Fibroblast of pulmonary artery (primary cell): ENCODE data around the gene FBRS.
"Not testable (repeated sequence)": the region's sequence is repeated elsewhere in the genome, so short reads cannot be mapped to it uniquely, and the experiment has no call there.

ENCODE experiments used
- DNase-seq: peaks from one replicate; pipeline ENCODE4 v3.0.0-alpha.2; 2010; ENCODE audit warnings: low read depth
- H3K4me3 ChIP-seq: replicated peaks from 2 replicates; pipeline ENCODE4 v1.5.1; 2011; ENCODE audit warnings: low read depth, mild to moderate bottlenecking, control low read depth, low read length, moderate library complexity
- TF ChIP-seq, protein P1 (sequence below): IDR thresholded peaks from 2 replicates; pipeline ENCODE4 v1.5.1; 2011; ENCODE audit warnings: mild to moderate bottlenecking, control low read depth, low read length, inconsistent platforms; ENCODE audit errors: missing control alignments

Gene FBRS

DNA sequence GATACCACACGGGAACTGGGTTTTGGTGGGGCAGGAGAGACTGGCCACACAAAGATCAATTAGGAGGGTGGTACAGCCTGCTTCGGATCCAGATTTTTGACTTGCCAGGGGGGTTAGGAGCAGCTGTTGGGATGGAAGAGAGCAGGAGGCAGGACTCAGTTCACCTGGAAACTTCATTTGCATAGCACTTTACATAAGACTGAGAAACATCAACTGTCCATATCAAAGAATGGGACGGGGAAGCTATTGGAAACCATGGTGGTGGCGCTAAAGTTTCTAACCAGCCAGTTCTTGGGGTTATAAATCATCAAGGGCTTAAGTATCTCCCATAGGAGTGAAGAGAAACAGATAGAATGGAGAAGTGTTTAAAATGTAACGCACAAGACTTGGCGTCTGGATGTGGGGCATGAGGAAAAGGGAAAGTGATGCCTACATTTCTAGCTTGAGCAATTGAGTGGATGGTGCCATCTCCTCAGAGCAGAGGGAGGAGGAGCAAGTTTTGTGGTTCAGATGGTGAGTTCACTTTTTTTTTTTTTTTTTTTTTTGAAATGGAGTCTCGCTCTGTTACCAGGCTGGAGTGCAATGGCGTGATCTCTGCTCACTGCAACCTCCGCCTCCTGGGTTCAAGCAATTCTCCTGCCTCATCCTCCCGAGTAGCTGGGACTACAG is 34.3 kb downstream of the FBRS start:
- TF ChIP-seq, protein P1, sequence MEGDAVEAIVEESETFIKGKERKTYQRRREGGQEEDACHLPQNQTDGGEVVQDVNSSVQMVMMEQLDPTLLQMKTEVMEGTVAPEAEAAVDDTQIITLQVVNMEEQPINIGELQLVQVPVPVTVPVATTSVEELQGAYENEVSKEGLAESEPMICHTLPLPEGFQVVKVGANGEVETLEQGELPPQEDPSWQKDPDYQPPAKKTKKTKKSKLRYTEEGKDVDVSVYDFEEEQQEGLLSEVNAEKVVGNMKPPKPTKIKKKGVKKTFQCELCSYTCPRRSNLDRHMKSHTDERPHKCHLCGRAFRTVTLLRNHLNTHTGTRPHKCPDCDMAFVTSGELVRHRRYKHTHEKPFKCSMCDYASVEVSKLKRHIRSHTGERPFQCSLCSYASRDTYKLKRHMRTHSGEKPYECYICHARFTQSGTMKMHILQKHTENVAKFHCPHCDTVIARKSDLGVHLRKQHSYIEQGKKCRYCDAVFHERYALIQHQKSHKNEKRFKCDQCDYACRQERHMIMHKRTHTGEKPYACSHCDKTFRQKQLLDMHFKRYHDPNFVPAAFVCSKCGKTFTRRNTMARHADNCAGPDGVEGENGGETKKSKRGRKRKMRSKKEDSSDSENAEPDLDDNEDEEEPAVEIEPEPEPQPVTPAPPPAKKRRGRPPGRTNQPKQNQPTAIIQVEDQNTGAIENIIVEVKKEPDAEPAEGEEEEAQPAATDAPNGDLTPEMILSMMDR = no peak
- H3K4me3 ChIP-seq = no peak overlapping the region
- no peak for DNase-seq

DNA sequence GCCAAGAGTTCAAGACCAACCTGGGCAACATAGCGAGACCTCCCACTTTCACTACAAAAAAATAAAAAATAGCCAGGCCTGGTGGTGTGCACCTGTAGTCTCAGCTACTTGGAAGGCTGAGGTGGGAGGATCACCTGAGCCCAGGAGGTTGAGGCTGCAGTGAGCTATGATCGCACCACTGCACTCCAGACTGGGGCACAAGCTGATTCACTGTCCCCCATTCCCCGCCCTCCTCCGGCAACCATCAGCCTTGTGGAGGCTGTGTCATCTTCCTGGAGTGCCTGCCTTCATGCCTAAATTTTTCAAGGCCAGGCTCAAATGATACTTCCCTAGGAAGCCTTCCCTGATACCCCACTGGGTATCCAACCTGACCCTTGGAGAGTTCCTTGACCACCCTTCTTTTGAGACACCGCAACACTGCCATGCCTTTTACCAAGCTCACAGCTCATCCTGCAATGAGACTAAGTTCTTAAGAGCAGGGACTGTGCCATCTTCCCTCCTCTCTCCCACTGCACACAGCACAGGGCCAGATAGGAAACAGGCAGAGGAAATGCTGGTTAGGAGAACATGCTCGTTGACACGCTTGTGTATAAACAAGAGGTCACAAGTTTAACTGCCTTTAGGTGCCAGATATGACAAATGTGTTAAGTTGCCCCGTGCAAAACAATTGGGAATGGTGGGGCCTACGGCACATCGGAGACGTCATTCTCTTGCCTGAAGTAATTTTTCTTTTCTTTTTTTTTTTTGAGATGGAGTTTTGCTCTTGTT is 36.9 kb downstream of the FBRS start:
- TF ChIP-seq, protein P1 = no peak
- no peak for DNase-seq
- no peak overlapping the region for H3K4me3 ChIP-seq

- DNase-seq, H3K4me3 ChIP-seq: not testable (repeated sequence)
Measured at GRCh38 chr16:30696646-30697045, 38.4 kb downstream of the FBRS start.

GRCh38 chr16:30697264-30698138 is 39.3 kb downstream of the FBRS start:
- no peak for DNase-seq
- TF ChIP-seq, protein P1 = no peak
- H3K4me3 ChIP-seq = peak overlapping the region; percentile 95

DNA sequence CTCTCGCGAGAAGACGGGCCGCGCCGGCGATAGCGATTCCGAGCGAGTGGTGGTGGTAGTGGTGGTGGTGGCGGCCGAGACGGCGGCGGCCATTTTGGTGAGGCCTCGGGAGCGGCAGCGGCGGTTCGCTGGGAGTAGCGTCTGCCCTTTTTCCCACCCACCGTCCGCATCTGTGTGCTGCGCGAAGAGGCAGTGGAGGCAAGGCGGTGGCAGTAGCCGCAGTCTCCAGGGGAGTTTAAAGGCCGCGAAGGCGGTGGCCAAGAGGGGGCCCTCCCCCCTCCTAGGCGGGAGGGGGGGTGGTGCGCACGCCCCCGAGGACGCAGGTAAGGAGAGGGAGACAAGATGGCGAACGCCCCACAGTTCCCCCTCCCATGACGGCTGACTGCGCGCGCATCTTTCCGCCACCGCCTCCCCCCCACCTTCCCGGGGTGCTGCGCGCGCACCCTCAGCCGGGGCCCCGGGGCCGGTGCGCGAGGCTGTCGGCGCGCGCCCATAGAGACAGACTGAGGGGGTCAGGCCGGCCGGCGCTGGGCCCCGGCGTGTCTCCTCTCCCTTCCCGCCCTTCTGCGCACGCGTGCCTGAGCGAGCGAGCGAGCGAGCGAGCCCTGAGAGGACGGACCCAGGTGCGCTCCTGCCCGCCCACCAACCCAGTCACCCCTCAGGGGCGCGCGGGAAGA is 40.0 kb downstream of the FBRS start:
- peak; percentile 98 for DNase-seq
- TF ChIP-seq, protein P1 = no peak

GRCh38 chr16:30698816-30699614 is 40.8 kb downstream of the FBRS start, which contains the start of gene SRCAP:
TSS of gene SRCAP (plus strand) at chr16:30699171. CDS start at chr16:30700825, 1,654 bp downstream.
- peak within 1 kb of the TSS; percentile 95 for H3K4me3 ChIP-seq
- DNase-seq = peak; percentile 83
- TF ChIP-seq, protein P1 = no peak

More for the DNA sequence above, 40.0 kb downstream of the FBRS start:
- H3K4me3 ChIP-seq = peak overlapping the region; percentile 95
